HG02588 (cell line): ENCODE results near the gene ATP1A3.

Source experiments
- ATAC-seq: cut with Tn5 transposase; IDR thresholded peaks from one replicate; pipeline ENCODE4 v1.9.1; 2021; ENCODE audit warnings: mild to moderate bottlenecking, moderate library complexity; ENCODE audit not compliant: unreplicated experiment

Gene ATP1A3

GRCh38 chr19:41988947-41989346 lies 5.1 kb downstream of the ATP1A3 start:
- ATAC-seq: no peak

- no peak for ATAC-seq
Measured at GRCh38 chr19:41987141-41987860, 6.7 kb downstream of the ATP1A3 start.

GRCh38 chr19:41984961-41985360 lies 9.1 kb downstream of the ATP1A3 start:
- ATAC-seq: no peak

DNA sequence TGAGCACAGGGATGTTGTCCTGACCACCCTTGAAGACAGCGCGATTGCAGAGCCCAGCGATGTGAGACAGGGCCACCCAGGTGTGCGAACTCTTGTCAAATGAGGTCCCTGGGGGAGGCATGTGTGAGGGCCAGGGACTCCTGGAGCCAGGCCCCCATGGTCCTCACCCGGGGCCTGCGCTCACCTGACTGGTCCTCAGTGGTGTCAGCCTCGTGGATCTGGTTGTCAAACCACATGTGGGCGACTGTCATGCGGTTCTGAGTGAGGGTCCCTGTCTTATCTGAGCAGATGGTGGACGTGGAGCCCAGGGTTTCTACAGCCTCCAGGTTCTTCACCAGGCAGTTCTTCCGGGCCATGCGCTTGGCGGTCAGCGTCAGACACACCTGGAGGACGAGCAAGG lies 12.3 kb downstream of the ATP1A3 start:
- no peak for ATAC-seq

DNA sequence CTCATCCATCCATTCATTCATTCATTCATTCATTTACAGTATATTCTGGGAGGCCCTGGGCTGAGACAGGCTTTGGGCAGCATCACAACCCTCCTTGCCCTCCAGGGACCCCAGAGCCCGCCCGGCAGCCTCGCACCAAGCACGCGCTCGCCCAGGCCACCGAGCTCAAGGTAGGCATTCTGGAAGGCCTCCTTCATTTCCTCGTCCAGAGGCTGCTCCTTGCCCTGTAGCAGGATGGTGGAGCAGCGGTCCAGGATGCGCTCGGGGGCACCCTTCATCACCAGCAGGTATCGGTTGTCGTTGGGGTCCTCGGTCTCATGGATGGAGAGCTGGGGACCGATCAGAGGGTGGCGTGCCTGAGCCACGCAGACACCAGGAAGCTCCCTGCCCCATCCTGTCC lies 15.6 kb downstream of the ATP1A3 start:
- no peak for ATAC-seq

DNA sequence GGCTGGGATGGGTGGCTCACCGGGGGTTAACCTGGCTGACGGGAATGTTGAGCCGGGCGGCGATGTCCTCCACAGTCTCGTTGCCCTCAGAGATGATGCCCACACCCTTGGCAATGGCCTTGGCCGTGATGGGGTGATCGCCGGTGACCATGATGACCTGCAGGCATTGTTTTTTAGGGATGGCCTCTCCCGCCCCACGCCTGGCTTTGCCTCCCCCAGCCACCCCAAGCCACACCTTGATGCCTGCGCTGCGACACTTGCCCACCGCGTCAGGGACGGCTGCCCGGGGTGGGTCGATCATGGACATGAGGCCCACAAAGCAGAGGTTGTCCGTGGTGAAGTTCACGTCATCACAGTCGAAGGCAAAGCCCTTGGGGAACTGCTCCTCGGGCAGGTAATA lies 16.1 kb downstream of the ATP1A3 start:
- no peak for ATAC-seq

GRCh38 chr19:41974652-41975051 lies 19.4 kb downstream of the ATP1A3 start:
- ATAC-seq: no peak

- ATAC-seq: no peak
Measured at GRCh38 chr19:41971363-41971762, 22.7 kb downstream of the ATP1A3 start.

- no peak for ATAC-seq
Measured at GRCh38 chr19:41969772-41970458, 24.1 kb downstream of the ATP1A3 start.

DNA sequence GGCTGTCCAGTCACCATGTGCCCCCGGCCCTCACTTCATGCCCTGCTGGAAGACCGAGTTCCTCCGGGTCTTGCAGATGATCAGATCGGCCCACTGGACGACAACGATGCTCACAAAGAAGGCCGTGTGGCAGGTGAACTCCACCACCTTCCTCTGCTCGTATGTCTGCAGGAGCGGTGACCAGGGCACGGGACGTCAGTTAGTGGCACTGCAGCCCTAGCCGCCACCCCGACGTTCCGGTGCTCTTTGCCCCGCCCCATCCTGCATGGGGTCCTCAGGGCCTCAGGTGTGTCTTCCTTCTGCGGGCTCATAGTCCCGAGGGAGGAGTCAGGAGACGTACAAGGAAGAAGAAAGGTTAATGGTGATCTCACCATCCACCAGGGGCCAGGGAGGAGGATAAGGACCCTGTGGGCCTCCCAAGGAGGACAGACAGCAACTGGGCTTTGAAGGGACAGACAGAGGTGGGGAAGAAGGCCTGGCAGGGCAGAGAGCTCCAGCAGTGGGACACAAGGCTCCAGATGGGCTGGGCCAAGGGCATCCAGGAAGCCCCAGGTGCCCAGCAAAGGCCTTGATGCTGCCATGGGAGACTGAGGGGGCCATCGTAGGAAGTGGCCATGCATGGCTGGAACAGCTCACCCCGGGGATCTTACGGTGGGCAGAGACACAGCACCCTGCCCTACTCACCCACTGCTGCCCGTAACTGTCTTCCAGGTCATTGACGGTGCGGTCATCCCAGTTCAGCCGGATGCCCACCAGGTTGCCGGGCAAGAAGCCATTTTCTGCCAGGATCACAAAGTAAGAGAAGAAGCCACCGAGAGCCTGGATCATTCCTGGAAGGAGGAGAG lies 25.1 kb downstream of the ATP1A3 start:
- no peak for ATAC-seq

GRCh38 chr19:41967054-41967783 lies 26.8 kb downstream of the ATP1A3 start:
- ATAC-seq: no peak

GRCh38 chr19:41965106-41965505 lies 28.9 kb downstream of the ATP1A3 start:
- no peak for ATAC-seq

- no peak for ATAC-seq
Measured at GRCh38 chr19:41960973-41961372, 33.1 kb downstream of the ATP1A3 start.

- ATAC-seq: peak; percentile 85
Measured at GRCh38 chr19:41959056-41960053, 34.7 kb downstream of the ATP1A3 start, which contains the start of gene RABAC1. Gene RABAC1, minus strand, starts transcription at chr19:41959321. Its CDS starts 29 bp downstream, at chr19:41959292.

GRCh38 chr19:41958367-41959055 lies 35.5 kb downstream of the ATP1A3 start:
- peak; percentile 44 for ATAC-seq

GRCh38 chr19:41957838-41958366 lies 36.1 kb downstream of the ATP1A3 start:
- no peak for ATAC-seq

GRCh38 chr19:41957161-41957837 lies 36.7 kb downstream of the ATP1A3 start:
- ATAC-seq: no peak

GRCh38 chr19:41956621-41957020 lies 37.4 kb downstream of the ATP1A3 start:
- ATAC-seq: no peak
